Raji (cell line): Measurements from ENCODE around the gene AHI1.

ENCODE experiments used
- POLR2A ChIP-seq: IDR thresholded peaks from 2 replicates; pipeline ENCODE4 v1.6.1; 2011; ENCODE audit warnings: low read depth, low read length, control low read depth; ENCODE audit not compliant: insufficient read depth

AHI1 gene

DNA sequence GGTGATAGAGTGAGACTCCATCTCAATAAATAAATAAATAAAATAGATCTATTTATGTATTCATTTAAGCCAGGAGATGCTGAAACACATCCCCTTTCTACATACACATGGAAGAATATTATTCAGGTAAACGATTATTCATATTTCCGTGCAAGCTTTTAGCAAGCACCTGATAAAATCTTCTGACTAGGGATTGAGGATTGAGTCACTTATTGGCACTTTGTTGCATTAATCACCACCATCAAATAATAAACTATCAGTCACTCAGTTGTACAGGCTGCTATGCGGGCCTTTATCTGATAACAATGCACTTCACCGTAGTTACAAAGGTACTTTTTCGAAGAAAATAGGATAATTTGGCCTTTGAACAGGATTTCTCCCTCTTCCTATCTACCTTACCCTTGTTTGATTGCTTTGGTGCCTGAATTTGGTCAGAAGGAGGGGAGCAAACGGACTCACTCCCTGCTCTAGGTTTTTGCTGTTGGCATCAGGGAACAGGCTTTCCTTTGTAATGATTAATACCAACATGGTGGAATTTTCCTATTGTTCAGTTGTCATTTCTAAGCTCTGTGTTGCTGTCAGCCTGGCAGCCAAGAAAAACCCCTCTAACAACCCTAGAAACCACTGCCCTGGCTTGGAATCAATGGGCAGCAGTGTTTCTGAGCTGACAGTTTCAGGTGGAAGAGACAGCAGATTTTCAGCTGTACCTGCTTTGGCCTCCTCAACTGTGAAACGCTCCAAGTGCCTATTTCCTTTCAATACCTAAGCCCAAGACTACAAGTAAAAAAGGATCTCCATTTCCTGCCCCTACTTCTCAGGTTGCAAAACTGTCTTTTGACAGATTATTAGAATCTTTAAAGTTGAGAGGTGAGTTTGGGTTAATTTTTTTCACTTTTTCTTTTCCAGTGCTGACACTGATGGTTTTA lies 253.4 kb downstream of the AHI1 start:
- no peak for TF ChIP-seq POLR2A

DNA sequence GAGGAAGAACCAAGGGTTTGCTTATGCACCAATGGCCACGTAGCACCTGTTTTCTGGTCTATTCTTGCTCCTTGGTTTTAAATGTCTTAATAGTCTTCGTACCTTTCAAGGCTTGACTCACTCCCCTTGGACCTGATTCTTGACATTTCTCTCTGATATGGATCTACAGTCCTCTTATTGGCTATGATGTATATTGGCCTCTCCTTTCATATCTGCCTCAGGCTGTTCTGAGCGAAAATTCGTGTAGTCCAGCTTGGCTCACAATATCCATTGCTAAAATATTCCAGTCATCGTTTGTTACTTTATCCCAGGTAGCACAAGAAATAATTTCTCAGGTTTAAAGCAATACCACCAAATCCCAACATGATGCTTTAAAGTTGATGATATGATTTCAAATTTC lies 256.8 kb downstream of the AHI1 start:
- no peak for TF ChIP-seq POLR2A

DNA sequence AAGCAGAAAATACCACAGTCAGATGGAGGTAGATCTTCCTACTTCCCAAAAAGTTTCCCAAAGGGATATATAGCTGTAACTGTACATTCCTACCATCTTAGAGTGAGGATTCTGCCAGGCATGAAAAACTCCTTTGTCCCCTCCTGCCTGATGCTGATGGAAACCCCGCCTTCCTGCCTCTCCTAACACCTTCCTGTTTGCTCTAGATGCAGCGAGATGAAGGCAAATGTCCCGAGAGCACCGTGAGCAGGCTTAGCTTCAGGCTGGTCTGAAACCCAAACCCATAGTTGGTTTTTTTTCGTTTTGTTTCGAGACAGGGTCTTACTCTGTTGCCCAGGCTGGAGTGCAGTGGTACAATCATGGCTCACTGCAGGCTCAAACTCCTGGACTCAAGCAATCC lies 260.8 kb downstream of the AHI1 start:
- TF ChIP-seq POLR2A, result no peak

DNA sequence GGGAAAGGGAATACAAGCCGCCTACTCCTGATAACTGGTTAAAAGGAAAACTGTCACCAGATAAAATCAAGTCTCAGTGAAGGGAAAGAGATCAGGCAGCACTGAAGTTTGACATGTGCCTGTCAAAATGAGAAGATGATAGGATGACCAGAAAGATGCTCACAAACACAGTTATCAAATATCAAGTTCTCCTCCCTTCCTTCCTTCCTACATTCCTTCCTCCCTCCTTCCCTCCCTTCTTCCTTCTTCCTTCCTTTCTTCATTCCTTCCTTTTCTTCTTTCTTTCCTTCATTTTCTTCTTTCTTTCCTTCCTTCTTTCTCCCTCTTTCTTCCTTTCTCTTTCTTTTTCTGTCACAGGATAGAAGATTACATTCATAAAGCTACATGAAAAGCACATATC lies 261.2 kb downstream of the AHI1 start:
- TF ChIP-seq POLR2A, result no peak

DNA sequence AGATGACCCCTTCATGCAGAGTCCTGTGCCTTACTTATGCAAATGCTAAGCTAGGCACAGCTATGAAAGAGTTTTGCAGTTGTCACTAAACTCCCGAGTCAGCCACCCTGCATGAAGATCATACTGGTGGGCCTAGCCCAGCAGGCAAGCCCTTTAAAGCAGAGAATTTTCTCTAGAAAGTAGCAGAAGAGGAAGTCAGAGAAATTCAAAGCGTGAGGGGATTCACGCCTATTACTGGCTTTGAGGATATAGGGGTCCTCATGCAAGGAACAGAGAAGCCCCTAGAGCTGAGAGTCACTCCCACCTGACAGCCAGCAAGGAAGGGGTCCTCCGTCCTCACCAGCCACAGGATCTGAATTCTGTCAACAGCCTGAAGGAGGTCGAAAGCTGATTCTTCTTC lies 261.8 kb downstream of the AHI1 start:
- TF ChIP-seq POLR2A, result no peak

DNA sequence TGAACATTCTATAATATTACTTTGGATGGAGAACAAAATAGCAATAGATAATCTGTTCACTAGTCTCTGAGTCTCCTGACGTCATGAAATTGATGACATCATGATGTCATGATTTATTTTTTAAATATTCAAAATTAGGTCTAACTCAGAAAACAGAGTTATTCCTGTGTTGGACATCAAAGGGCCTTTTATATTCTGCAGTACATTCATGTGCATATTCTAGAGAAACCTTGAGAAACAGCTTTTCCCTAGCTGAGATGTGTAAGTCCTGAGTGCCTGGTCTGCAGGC lies 263.1 kb downstream of the AHI1 start:
- no peak for TF ChIP-seq POLR2A

DNA sequence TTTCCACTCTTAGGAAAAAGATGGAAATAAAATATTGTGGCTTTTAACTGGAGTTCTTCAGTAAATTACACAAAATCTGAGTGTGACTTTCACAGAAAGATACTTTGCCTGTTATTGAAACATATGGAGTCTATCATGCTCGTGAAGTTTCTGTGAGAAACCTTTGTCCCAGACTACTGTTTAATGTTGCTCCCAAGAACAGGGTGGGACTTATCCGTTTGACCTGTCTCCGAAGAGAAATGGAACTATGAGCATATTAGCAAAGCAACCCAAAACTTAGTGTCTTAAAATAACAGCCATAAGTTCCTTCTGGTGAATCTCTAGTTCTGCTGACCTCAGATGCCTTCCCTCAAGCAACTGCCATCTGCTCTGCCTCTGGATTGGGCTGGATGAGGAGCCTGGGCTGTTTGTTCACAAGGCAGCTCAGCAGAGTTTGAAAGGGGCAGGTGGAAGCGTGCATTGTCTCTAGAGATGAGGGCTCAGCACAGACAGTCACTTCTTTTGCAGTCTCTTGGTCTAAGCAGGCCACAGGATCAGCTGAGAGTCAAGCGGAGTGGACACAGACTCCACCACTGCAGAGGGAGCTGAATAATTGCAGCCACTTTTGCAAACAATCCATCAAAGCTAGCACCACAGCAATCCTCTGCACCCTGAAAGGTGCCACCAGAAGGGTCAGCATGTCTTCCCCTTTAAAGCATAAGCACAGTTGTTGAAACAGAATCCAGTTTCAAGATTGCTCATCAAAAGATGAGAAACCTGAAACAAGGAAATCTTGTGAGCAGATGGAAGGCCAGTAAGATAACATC lies 263.7 kb downstream of the AHI1 start:
- no peak for TF ChIP-seq POLR2A
